ENCODE measurements around the gene HOMER2.
A peak's percentile ranks its signal among the peaks of the same experiment; 100 is the strongest.
"Not testable (repeated sequence)": the region's sequence is repeated elsewhere in the genome, so short reads cannot be mapped to it uniquely, and the experiment has no call there.

The HOMER2 gene

DNA sequence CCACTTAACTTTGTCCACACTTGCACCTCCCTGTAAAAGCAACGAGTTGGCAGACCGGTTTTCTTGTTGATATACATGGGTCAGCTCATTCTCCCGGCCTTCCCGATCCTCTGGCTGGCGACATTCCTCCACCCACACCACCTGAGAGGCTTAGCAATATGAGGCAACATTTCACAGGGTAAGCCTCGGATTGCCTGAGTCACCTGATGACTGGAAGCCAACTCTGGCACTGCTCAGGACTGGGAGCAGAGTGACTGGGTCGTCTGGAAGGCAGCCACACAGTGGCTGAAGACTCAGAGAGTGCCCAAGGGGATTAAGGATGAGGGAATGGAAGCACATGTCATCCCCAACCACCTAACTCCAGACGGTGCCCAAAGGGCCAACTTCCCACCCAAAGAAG is 9.8 kb downstream of the HOMER2 start:
- Histone ChIP-seq H3K36me3 (ENCODE audit: low read depth) (no peaks in the 10 kb centered on the region), H3K4me1 (ENCODE audit: insufficient read depth, poor library complexity, severe bottlenecking) (peaks cover 24% of the 10 kb centered on the region), H3K27me3 (ENCODE audit: insufficient read depth, poor library complexity, severe bottlenecking) (no peaks in the 10 kb centered on the region), H3K4me3 (ENCODE audit: severe bottlenecking) (no peak overlapping the region), H3K9me3 (ENCODE audit: severe bottlenecking) (no peaks in the 10 kb centered on the region), H3K27ac (ENCODE audit: poor library complexity, severe bottlenecking) (peak overlapping the region; percentile 13)
- no peak for TF ChIP-seq CTCF (IDR thresholded peaks at IDR 0.05; ENCODE audit: poor library complexity, severe bottlenecking)
- DNase-seq (ENCODE audit: low spot score) (peak; percentile 97), ATAC-seq (ENCODE audit: low read depth) (peak; percentile 98)

GRCh38 chr15:82939678-82940077 is 12.8 kb downstream of the HOMER2 start:
- not testable (repeated sequence) for H3K36me3 ChIP-seq (ENCODE audit: low read depth); ATAC-seq (ENCODE audit: low read depth); DNase-seq (ENCODE audit: low spot score); H3K9me3 ChIP-seq (ENCODE audit: severe bottlenecking); H3K4me3 ChIP-seq (ENCODE audit: severe bottlenecking); H3K27me3 ChIP-seq (ENCODE audit: insufficient read depth, poor library complexity, severe bottlenecking); H3K27ac ChIP-seq (ENCODE audit: poor library complexity, severe bottlenecking)
- peaks cover 27% of the 10 kb centered on the region for H3K4me1 ChIP-seq (ENCODE audit: insufficient read depth, poor library complexity, severe bottlenecking)

GRCh38 chr15:82937712-82938058 is 14.8 kb downstream of the HOMER2 start:
- H3K4me3 ChIP-seq (ENCODE audit: severe bottlenecking), result no peak overlapping the region
- H3K4me1 ChIP-seq (ENCODE audit: insufficient read depth, poor library complexity, severe bottlenecking), result peaks cover 19% of the 10 kb centered on the region
- DNase-seq (ENCODE audit: low spot score), result no peak
- H3K27me3 ChIP-seq (ENCODE audit: insufficient read depth, poor library complexity, severe bottlenecking), result no peaks in the 10 kb centered on the region
- H3K9me3 ChIP-seq (ENCODE audit: severe bottlenecking), result no peaks in the 10 kb centered on the region
- no peak for TF ChIP-seq CTCF (IDR thresholded peaks at IDR 0.05; ENCODE audit: poor library complexity, severe bottlenecking)
- H3K27ac ChIP-seq (ENCODE audit: poor library complexity, severe bottlenecking), result peak overlapping the region; percentile 30
- H3K36me3 ChIP-seq (ENCODE audit: low read depth), result no peaks in the 10 kb centered on the region
- no peak for ATAC-seq (ENCODE audit: low read depth)

DNA sequence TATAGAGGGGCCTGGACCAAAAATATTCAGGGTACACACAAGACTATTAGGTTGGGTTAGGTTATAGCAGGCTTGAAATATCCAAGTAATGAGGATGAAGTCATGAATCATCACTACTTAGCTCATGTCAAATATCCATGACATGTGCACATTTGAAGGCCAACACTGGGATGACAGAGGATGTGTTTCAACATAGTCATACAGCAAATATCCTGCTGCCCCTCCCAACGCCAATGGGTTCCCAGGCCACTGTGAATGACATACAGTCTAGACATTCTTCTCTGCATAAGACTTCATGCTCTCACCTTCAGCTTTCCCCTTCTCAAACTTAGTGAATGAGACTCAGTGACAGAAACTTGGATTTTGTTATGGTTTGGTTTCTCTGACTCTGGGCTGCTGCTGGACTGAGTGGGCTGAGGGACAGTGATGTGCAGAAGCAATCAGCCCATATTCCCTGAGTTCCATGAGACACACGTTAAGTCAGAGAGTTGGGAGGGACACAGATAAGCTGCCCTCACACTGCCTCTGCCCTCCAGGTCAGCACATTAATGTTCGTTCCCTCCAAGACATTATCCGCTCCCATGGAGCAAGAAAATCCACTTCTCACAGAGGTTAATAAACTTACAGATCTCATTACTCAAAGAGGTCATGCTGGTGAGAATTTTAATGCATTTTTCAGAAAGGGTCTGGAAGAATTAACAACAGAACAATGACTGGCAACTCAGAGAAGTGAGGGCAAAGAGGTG is 15.4 kb downstream of the HOMER2 start:
- H3K9me3 ChIP-seq (ENCODE audit: severe bottlenecking), result no peaks in the 10 kb centered on the region
- H3K4me1 ChIP-seq (ENCODE audit: insufficient read depth, poor library complexity, severe bottlenecking), result peaks cover 14% of the 10 kb centered on the region
- ATAC-seq (ENCODE audit: low read depth) (peak; percentile 92), DNase-seq (ENCODE audit: low spot score) (no peak)
- peak overlapping the region; percentile 30 for H3K27ac ChIP-seq (ENCODE audit: poor library complexity, severe bottlenecking)
- no peaks in the 10 kb centered on the region for H3K27me3 ChIP-seq (ENCODE audit: insufficient read depth, poor library complexity, severe bottlenecking)
- no peak overlapping the region for H3K4me3 ChIP-seq (ENCODE audit: severe bottlenecking)
- no peak for TF ChIP-seq CTCF (IDR thresholded peaks at IDR 0.05; ENCODE audit: poor library complexity, severe bottlenecking)
- H3K36me3 ChIP-seq (ENCODE audit: low read depth), result no peaks in the 10 kb centered on the region

DNA sequence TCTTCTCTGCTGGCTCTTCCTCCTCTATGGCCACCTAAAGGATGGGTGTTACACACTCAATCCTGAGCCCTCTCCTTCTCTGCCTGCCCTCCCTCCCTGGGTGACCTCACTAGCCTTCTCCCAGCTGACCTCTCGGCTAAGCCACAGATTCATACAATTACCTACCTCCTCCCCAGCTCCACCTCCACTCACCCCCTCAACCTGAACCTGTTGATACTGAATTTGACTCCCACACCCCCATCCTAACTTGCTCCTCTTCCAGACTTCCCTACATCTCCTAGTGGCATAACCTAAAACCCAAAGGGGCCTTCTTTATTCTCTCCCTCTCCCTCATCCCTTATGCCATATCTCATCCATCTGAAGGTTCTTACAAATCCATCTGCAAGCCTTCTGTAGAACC is 17.1 kb downstream of the HOMER2 start:
- no peaks in the 10 kb centered on the region for H3K27me3 ChIP-seq (ENCODE audit: insufficient read depth, poor library complexity, severe bottlenecking)
- DNase-seq (ENCODE audit: low spot score) (no peak), ATAC-seq (ENCODE audit: low read depth) (no peak)
- no peak overlapping the region for H3K4me3 ChIP-seq (ENCODE audit: severe bottlenecking)
- H3K4me1 ChIP-seq (ENCODE audit: insufficient read depth, poor library complexity, severe bottlenecking), result peaks cover 10% of the 10 kb centered on the region
- no peak overlapping the region for H3K27ac ChIP-seq (ENCODE audit: poor library complexity, severe bottlenecking)
- H3K9me3 ChIP-seq (ENCODE audit: severe bottlenecking), result no peaks in the 10 kb centered on the region
- no peak for TF ChIP-seq CTCF (IDR thresholded peaks at IDR 0.05; ENCODE audit: poor library complexity, severe bottlenecking)
- H3K36me3 ChIP-seq (ENCODE audit: low read depth), result no peaks in the 10 kb centered on the region

All from RWPE2 (cell line).